GM10847 (cell line): ENCODE measurements around the gene IL2RA.

Experiments used
- POLR2A ChIP-seq: IDR thresholded peaks from 2 replicates; pipeline ENCODE4 v1.6.1; 2011; ENCODE audit not compliant: insufficient read length; ENCODE audit errors: extremely low read depth

IL2RA gene

GRCh38 chr10:5971315-5971832, 90.8 kb downstream of the IL2RA start:
- no peak for TF ChIP-seq POLR2A

DNA sequence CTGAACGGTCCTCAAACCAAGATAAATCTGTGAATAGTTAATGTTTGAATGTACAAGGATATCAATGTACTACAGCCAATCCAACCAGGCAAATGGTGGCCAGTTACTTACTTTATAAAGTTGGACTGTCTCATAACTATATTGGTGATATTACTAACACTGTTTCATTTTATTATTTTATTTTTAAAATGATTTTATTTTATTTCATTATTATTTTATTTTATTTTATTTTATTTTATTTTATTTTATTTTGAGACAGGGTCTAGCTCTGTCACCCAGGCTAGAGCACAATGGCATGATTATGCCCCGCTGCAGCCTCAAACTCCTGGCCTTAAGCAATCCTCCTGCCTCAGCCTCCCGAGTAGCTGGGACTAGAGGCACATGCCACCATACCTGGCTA, 91.6 kb downstream of the IL2RA start:
- TF ChIP-seq POLR2A = no peak

DNA sequence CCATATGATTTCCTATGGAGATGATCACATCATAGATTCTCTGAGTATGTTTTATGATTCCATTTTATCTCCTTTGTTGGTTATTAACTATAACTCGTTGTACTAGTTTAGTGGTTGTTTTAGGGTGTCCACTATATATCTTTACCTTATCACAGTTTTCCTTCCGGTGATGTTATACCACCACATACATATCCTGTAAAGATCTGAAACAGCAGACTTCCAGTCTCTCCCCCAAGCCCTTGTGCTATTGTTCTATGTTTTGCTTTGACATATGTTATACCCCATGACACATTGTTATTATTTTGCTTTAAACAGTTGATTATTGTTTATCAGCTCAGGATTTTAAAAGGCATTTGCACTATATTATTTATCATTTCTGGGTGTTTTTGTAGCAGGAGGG, 92.1 kb downstream of the IL2RA start:
- no peak for TF ChIP-seq POLR2A

DNA sequence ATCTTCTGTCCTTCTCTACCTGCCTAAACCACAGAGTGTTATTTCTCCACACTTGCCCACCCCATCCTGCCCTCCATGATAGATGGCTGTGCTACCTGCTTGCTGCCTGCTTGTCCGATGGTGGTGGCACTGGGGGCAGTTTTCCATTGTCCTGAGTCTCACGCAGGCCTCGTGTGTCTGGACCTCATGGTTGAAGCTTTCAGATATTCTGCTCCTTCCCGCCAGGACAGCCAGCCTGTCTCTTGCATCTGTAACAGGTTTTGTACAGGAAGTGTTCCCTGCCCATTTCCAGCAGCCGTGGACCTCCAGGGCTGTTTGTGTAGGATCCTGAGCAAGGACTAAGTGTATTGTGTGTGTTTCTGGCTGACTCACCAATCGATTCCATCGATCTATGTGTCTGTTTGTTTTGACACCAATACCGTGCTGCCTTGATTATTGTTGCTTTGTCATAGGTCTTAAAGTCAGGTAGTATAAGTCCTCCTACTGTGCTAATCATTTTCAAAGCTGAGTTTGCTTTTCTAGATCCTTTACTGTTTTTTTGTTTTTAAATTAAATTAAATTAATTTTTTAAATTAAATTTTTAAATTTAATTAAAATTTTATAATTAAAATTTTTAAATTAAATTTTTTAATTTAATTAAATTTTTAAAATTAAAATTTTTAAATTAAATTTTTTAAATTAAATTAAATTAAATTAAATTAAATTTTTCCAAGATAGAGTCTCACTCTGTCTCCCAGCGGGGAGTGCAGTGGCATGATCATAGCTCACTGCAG, 93.3 kb downstream of the IL2RA start:
- no peak for TF ChIP-seq POLR2A

GRCh38 chr10:5968037-5968680, 94.0 kb downstream of the IL2RA start:
- TF ChIP-seq POLR2A = no peak

- no peak for TF ChIP-seq POLR2A
These were observed 96.9 kb downstream of the IL2RA start for GRCh38 chr10:5965266-5965665.

- no peak for TF ChIP-seq POLR2A
These were observed 97.4 kb downstream of the IL2RA start for GRCh38 chr10:5964736-5965135.

GRCh38 chr10:5963591-5963990, 98.6 kb downstream of the IL2RA start:
- no peak for TF ChIP-seq POLR2A

DNA sequence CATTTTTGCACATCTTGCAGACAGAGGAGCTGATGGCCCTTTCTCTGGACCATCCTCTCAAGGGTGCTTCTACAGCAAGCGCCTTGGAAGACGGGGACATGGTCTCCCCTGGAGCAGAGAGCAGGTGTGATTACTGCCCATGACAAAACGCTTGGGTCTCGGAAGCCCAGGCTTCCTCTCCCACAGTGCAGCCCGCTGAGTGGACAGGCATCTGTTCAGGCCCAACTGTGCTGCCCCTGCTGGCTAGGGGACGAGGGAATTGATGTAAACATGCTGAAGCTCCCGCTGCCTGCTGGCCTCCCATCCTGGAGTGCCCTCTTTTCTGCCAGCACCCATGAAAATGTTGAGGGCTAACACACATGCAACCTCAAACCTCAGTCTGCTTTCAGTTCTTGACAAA, 99.1 kb downstream of the IL2RA start:
- no peak for TF ChIP-seq POLR2A

- no peak for TF ChIP-seq POLR2A
These were observed 100.6 kb downstream of the IL2RA start for GRCh38 chr10:5961405-5962100.
